LNCaP clone FGC (cell line): ENCODE results near the gene GABRP.
"Not testable (repeated sequence)": the region's sequence is repeated elsewhere in the genome, so short reads cannot be mapped to it uniquely, and the experiment has no call there.

ENCODE experiments used
- DNase-seq: peaks from one replicate; pipeline ENCODE4 v3.0.0-alpha.2; 2011; ENCODE audit warnings: low read depth
- H3K4me3 ChIP-seq: 2 replicates; pipeline ENCODE4 v1.5.1; 2011; ENCODE audit warnings: mild to moderate bottlenecking, low read depth, low read length, control low read depth
- CTCF ChIP-seq: IDR thresholded peaks from 2 replicates; pipeline ENCODE4 v1.5.1; 2012; ENCODE audit warnings: mild to moderate bottlenecking; ENCODE audit not compliant: control insufficient read depth, insufficient read depth; ENCODE audit errors: extremely low read depth

GABRP gene

GRCh38 chr5:170760113-170760512 is 23.4 kb upstream of the GABRP start:
- no peak for DNase-seq
- no peak for TF ChIP-seq CTCF
- H3K4me3 ChIP-seq: no peak overlapping the region

DNA sequence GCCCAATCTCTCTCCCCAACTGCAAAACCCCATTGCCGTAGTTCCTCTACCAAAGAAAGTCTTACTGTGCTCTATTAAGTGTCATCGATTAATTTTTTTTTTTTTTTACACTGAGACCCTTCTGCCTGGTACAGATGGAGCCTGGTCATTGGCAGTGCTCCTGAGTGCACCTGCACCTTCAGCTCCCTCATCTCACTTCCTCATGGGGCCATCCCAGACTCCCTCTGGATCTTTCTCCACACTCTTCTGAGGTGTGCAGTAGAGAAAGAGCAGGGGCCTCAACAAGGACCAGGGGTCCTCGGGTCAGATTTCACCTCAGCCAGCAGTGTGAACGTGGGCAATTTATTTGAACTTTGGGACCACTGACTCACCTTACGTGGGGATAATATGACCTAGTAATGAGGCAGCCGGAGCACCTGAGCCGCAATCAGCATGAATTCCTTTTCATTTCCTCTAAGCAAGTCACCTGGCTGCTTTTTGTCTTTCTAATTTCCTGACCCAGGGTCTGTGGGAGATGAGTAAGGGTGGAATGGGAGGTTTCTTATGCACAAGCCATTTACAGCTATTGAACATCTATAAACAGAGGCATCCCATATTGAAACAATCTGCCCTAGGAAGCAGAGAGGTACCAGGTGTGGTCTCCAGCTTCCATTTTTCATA is 22.3 kb upstream of the GABRP start:
- no peak for DNase-seq
- TF ChIP-seq CTCF: no peak
- H3K4me3 ChIP-seq: no peak overlapping the region

- no peak overlapping the region for H3K4me3 ChIP-seq
- TF ChIP-seq CTCF: no peak
- DNase-seq: no peak
Measured at GRCh38 chr5:170761708-170762066, 21.8 kb upstream of the GABRP start.

DNA sequence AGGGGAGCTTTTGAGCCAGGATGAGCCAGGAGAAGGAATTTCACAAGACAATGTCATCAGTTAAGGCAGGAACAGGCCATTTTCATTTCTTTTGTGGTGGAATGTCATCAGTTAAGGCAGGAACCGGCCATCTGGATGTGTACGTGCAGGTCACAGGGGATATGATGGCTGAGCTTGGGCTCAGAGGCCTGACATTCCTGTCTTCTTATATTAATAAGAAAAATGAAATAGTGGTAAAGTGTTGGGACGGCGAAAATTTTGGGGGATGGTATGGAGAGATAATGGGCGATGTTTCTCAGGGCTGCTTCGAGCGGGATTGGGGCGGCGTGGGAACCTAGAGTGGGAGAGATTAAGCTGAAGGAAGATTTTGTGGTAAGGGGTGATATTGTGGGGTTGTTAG is 21.2 kb upstream of the GABRP start:
- not testable (repeated sequence) for DNase-seq, H3K4me3 ChIP-seq

DNA sequence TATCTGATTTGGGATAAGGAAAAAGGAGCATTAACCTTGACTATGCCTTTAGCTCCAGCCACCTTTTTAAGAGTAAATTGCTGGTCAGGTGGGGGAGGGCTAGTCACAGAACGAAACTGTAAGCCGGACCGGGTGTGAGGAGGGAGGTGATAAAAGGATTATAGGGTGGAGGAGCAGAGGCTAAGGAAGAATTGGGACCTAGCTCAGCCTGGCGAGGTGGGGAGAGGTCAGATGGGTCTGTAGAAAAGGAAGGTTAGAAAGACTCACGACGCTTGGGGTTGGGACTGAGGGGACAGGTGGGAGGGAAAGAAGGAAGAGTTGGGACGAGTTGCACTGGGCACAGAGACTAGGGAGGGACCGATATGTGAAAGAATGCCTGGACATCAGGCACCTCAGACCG is 17.7 kb upstream of the GABRP start:
- H3K4me3 ChIP-seq: not testable (repeated sequence)

DNA sequence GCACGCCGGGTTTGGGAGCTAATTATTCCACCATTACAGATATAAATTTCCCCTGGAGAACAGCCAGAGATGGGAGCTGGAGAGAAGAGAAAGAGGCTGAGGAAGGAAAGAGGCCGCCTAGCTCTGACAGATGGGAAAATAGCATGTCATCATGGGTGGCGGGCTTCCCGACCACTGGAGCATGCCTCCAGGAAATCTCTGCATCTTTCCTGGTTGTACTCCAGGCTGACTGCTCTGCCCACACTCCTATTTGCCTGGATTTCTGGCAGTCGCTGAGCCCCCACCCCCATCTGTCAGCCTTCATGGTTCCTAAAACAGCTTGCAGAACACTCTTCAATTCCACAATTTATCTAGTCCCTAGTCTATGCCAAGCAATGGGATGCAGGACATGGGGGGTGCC is 14.3 kb upstream of the GABRP start:
- H3K4me3 ChIP-seq: no peak overlapping the region
- no peak for TF ChIP-seq CTCF
- DNase-seq: no peak

More for the DNA sequence above, 17.7 kb upstream of the GABRP start:
- not testable (repeated sequence) for DNase-seq

- TF ChIP-seq CTCF: no peak
- no peak overlapping the region for H3K4me3 ChIP-seq
- DNase-seq: no peak
Measured at GRCh38 chr5:170769898-170770416, 13.6 kb upstream of the GABRP start.

DNA sequence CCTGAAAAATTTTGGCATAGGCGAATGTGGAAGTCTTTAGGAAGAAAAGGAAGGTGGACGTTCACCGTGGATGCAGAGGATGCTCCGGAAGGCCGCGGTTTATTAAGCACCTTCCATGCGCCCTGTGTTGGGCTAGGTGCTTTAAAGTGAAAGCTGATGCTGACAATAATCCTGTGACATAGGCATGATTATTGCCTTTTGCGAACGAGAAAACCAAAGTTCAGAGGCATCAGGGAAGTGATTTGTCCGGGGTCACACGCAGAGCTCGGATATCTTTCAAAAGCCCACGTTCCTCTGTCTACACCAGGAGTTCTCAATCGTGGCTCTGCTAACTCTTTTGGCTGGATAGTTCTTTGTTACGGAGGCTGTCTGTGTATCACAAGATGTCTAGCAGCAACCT is 12.0 kb upstream of the GABRP start:
- no peak for DNase-seq
- TF ChIP-seq CTCF: no peak
- H3K4me3 ChIP-seq: no peak overlapping the region
